HEK293 (cell line): Measurements from ENCODE around the gene CALHM1.

ENCODE experiments used
- BCL11B ChIP-seq: fragments of 450-650 bp; formaldehyde crosslinking; IDR thresholded peaks from 2 replicates; pipeline ENCODE4 v1.5.1; 2016; ENCODE audit warnings: low read depth, missing biosample characterization, missing genetic modification characterization
- REPIN1 ChIP-seq: fragments of 450-650 bp; formaldehyde crosslinking; IDR thresholded peaks from 2 replicates; pipeline ENCODE4 v1.5.1; 2017; ENCODE audit warnings: missing biosample characterization, missing genetic modification characterization, low read depth
- ZNF558 ChIP-seq: fragments of 450-650 bp; formaldehyde crosslinking; IDR thresholded peaks from 2 replicates; pipeline ENCODE4 v1.5.1; 2016; ENCODE audit warnings: missing biosample characterization, missing genetic modification characterization
- TF ChIP-seq, protein P1 (sequence below): fragments of 450-650 bp; formaldehyde crosslinking; IDR thresholded peaks from 2 replicates; pipeline ENCODE4 v1.5.1; 2016; ENCODE audit warnings: missing biosample characterization, missing genetic modification characterization, low read depth

DNA sequence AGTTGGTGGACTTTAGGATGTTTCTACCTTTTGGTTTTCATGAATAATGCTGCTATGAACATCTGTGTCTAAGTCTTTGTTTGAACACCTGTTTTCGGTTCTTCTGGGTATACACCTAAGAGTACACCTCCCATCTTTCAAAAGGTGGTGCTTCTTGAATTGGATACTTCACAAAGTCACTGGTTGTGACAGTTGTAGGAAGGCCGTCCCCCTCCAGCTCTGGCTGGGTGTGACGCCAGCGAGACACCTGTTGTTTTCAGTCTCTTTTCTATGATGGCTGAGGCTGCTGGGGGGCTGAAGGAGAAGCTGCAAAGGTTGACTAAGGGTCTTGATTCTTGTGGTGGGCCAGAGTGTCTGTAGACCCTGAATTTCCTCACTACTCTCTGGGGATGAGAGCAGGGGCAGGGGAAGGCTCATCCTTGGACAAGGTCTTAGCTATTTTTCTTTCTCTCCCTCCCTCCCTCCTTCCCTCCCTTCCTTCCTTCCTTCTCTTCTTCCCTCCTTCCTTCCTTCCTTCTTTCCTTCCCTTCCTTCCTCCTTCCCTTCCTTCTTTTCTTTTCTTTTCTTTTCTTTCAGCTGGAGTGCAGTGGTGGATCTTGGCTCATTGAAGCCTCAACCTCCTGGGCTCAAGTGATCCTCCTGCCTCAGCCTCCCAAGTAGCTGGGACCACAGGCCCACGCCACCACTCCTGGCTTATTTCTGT, 40.4 kb upstream of the CALHM1 start:
- TF ChIP-seq BCL11B (tag by site-specific recombination) (no peak), REPIN1 (tag by site-specific recombination) (no peak), ZNF558 (no peak)
- TF ChIP-seq, protein P1, sequence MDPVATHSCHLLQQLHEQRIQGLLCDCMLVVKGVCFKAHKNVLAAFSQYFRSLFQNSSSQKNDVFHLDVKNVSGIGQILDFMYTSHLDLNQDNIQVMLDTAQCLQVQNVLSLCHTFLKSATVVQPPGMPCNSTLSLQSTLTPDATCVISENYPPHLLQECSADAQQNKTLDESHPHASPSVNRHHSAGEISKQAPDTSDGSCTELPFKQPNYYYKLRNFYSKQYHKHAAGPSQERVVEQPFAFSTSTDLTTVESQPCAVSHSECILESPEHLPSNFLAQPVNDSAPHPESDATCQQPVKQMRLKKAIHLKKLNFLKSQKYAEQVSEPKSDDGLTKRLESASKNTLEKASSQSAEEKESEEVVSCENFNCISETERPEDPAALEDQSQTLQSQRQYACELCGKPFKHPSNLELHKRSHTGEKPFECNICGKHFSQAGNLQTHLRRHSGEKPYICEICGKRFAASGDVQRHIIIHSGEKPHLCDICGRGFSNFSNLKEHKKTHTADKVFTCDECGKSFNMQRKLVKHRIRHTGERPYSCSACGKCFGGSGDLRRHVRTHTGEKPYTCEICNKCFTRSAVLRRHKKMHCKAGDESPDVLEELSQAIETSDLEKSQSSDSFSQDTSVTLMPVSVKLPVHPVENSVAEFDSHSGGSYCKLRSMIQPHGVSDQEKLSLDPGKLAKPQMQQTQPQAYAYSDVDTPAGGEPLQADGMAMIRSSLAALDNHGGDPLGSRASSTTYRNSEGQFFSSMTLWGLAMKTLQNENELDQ: no peak
